ENCODE data around the gene PRG2. TPM values are rescaled to one million over a fixed set of nuclear protein-coding genes. Genes with fewer than 3 reads are reported as not detected.

PRG2 gene
- total and polyA plus RNA-seq, 2 of the 13 experiments (the other 11 are each of a cell fraction or from before 2014, with no cell fraction given), result not detected

GRCh38 chr11:57424792-57425564 lies 34.5 kb upstream of the PRG2 start (continued):
- no peak for TF ChIP-seq ZBTB4 (CRISPR knock-in tag; IDR thresholded peaks at IDR 0.05; ENCODE audit: borderline replicate concordance)
- no peak for TF ChIP-seq ZXDC (CRISPR knock-in tag; IDR thresholded peaks at IDR 0.05)
- no peak for TF ChIP-seq ZNF256 (CRISPR knock-in tag; conservative IDR thresholded peaks at IDR 0.05)
- no peak for TF ChIP-seq E2F5 (CRISPR knock-in tag; conservative IDR thresholded peaks at IDR 0.05)
- TF ChIP-seq KLF16 (CRISPR knock-in tag; IDR thresholded peaks at IDR 0.05), result no peak
- no peak for TF ChIP-seq PRPF4 (IDR thresholded peaks at IDR 0.05; ENCODE audit: low read depth, low read length, poor library complexity, severe bottlenecking)
- no peak for TF ChIP-seq GPBP1L1 (CRISPR knock-in tag; IDR thresholded peaks at IDR 0.05)
- TF ChIP-seq ZNF549 (CRISPR knock-in tag; IDR thresholded peaks at IDR 0.05), result no peak
- TF ChIP-seq PAXIP1 (CRISPR knock-in tag; conservative IDR thresholded peaks at IDR 0.05), result peak; percentile 39; the same call in 1 of the 2 replicates
- TF ChIP-seq, protein P1, sequence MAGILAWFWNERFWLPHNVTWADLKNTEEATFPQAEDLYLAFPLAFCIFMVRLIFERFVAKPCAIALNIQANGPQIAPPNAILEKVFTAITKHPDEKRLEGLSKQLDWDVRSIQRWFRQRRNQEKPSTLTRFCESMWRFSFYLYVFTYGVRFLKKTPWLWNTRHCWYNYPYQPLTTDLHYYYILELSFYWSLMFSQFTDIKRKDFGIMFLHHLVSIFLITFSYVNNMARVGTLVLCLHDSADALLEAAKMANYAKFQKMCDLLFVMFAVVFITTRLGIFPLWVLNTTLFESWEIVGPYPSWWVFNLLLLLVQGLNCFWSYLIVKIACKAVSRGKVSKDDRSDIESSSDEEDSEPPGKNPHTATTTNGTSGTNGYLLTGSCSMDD (CRISPR knock-in tag; IDR thresholded peaks at IDR 0.05), result no peak
- TF ChIP-seq BORCS8-MEF2B (CRISPR knock-in tag; IDR thresholded peaks at IDR 0.05), result no peak
- no peak for TF ChIP-seq SMARCC2 (IDR thresholded peaks at IDR 0.05)
- no peak for TF ChIP-seq SSRP1 (CRISPR knock-in tag; IDR thresholded peaks at IDR 0.05)
- TF ChIP-seq ZNF274 (CRISPR knock-in tag; IDR thresholded peaks at IDR 0.05), result no peak
